GM19324 (cell line): Measurements from ENCODE around the gene DTNB.
"Not testable (repeated sequence)": the region's sequence is repeated elsewhere in the genome, so short reads cannot be mapped to it uniquely, and the experiment has no call there.

Experiments
- ATAC-seq: cut with Tn5 transposase; IDR thresholded peaks from one replicate; pipeline ENCODE4 v1.9.1; 2021; ENCODE audit warnings: mild to moderate bottlenecking, moderate library complexity; ENCODE audit not compliant: unreplicated experiment, low FRiP score

DTNB gene

GRCh38 chr2:25430556-25430955 is 242.8 kb downstream of the DTNB start:
- no peak for ATAC-seq

GRCh38 chr2:25426326-25426725 is 247.1 kb downstream of the DTNB start:
- ATAC-seq, result no peak

GRCh38 chr2:25424426-25425028 is 248.8 kb downstream of the DTNB start:
- no peak for ATAC-seq

GRCh38 chr2:25421820-25422411 is 251.5 kb downstream of the DTNB start:
- no peak for ATAC-seq

GRCh38 chr2:25421289-25421688 is 252.1 kb downstream of the DTNB start:
- ATAC-seq, result no peak

DNA sequence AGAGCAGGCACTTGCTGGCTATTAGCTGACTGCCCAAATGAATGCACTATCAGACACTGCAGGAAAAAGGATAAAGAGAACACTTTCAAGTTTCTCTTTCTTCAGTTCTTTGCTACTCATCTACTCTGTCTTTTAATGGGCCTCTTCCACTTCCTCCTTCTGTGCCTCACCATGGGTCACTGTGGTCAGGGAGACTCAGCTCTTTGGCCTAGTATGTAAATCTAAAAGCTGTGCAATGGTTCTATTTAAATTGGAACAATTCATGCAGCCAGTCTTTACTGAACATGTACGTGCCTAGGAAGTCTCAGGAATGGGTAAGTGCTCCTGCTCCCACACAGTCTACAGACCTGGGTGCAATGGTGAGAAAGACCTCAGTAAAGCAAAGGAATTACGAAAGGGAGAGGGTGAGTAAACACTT is 252.5 kb downstream of the DTNB start:
- peak; percentile 40 for ATAC-seq

- ATAC-seq, result peak; percentile 61
Measured at GRCh38 chr2:25419678-25420242, 253.6 kb downstream of the DTNB start.

DNA sequence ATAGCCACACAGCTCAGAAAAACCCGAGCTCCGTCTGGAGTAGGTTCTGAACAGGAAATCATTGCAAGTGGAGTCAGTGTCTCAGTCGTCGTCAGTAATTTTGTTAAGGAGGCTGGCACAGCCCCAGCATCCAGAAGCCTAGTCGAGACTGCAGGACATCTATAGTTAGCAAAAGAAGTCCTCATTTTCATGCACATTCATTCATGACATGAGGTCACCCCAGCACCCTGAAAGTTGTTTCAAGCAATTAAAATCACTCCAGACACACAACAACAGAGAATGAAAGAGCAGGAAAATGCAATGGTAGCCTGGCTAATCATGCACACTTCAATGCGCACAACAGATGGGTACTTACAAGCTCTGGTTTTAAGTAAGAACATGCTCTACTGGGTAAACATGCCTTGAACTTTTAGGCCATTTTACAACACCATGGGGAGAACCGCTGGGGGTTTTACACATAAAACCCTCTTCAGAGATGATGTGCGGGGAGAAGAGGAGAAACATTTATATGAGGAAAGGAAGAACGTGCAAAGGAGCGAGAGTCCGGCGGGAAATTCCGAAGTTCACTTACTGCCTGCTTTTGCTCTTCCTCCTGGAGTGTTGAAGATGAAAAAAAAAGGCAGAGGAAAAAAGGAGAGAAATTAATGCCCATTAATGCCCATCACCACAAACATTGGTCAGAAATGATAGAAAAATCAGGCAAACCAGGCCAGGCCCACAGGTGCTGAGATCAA is 254.3 kb downstream of the DTNB start:
- ATAC-seq, result no peak

GRCh38 chr2:25417715-25418369 is 255.5 kb downstream of the DTNB start:
- no peak for ATAC-seq

DNA sequence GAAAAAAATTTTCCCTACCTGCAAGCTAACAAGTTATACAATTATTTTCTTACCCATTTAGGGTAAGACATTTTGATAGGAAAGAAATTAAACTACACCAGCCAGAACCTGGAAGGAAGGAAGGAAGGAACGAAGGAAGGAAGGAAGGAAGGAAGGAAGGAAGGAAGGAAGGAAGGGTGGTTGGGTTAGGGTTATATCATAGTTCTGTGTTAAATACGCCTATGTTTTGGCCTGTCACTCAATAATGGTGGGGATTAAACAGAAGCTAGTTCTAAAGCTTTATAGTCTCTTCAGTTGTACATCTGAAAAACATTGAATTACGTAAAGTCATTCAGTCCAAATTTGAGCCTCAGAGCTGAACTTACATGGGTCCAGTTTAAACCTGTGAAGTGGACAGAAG is 256.7 kb downstream of the DTNB start:
- ATAC-seq, result no peak

- no peak for ATAC-seq
Measured at GRCh38 chr2:25414781-25415180, 258.6 kb downstream of the DTNB start.

DNA sequence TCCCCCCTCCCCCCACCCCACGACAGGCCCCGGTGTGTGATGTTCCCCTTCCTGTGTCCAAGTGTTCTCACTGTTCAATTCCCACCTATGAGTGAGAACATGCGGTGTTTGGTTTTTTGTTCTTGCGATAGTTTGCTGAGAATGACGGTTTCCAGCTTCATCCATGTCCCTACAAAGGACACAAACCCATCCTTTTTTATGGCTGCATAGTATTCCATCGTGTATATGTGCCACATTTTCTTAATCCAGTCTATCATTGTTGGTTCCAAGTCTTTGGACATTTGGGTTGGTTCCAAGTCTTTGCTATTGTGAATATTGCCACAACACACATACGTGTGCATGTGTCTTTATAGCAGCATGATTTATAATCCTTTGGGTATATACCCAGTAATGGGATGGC is 260.0 kb downstream of the DTNB start:
- not testable (repeated sequence) for ATAC-seq

DNA sequence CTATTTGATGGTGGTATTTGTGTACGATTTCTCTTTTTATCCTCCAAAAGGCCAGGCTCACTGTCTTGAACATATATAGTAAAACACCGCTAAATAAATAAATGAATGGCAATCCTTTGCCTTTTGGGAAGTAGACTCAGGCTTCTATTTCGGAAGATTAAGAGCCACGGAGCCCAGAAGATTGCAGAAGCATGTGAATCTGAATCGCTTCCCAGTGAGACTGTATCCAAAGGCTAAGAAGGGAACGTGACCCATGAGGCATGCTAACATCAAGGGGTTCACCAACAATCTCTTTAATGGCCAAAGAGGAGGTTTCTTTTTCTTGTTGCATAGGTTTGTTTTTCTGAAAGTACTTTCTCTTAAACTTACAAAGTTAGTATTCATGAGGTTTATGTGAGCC is 261.6 kb downstream of the DTNB start:
- ATAC-seq, result no peak

- ATAC-seq, result no peak
Measured at GRCh38 chr2:25411281-25411680, 262.1 kb downstream of the DTNB start.

GRCh38 chr2:25410370-25410769 is 263.0 kb downstream of the DTNB start:
- ATAC-seq, result no peak

DNA sequence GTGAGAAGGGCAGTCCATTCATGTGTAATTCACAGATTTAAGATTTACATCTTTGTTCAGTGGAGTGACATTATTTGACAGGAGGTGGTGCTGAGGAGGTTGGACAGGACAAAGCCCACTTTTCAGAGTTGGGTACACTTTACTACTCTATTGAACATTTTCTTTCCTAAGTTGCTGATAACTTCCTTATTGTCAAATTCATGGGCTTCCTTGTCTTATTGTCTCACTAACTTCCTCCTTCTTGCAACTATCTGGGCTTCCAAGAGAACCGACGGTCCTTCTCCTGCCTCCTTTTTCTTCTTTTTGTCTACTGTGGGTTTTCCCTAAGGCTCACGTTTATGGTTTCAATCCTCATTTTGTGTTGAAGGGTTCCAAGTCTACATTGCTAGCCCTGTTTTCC is 263.9 kb downstream of the DTNB start:
- ATAC-seq, result no peak

- no peak for ATAC-seq
Measured at GRCh38 chr2:25409044-25409443, 264.3 kb downstream of the DTNB start.

DNA sequence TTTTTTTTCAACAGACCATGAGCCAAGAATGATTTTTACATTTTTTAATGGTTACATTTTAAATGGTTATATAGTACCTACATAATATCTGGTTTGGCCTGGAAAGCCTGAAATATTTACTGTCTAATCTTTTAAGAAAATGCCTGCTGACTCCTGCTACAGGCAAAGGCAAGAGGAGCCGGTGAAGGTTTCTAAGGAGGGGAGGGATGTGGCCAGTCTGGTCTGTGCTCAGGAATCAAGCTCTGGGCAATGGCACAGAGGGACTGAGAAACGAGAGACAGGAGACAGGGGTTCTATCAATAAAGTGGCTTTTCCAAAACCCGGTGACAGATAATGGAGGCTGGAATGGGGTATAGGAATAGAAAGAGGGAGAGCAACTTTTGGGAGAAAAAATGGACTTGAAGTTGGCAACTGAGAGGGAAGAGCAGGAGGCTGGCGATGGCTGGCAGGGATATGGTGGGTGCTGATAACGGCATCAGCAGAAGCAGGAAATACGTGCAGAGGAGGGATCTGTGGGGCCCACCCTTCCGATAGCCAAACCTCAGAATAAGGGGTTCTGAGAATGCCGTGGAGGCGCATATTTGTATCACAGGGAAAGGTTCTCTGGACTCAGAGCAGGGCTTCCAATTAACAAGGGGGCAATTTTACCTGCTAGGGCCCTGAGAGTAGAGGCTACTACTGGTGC is 267.6 kb downstream of the DTNB start:
- no peak for ATAC-seq

- peak; percentile 43 for ATAC-seq
Measured at GRCh38 chr2:25403120-25403760, 270.1 kb downstream of the DTNB start.

GRCh38 chr2:25402477-25402876 is 270.9 kb downstream of the DTNB start:
- peak; percentile 44 for ATAC-seq
